Measurements from ENCODE around the gene CBFA2T2.
A peak's percentile ranks its signal among the peaks of the same experiment; 100 is the strongest.

CBFA2T2 gene

DNA sequence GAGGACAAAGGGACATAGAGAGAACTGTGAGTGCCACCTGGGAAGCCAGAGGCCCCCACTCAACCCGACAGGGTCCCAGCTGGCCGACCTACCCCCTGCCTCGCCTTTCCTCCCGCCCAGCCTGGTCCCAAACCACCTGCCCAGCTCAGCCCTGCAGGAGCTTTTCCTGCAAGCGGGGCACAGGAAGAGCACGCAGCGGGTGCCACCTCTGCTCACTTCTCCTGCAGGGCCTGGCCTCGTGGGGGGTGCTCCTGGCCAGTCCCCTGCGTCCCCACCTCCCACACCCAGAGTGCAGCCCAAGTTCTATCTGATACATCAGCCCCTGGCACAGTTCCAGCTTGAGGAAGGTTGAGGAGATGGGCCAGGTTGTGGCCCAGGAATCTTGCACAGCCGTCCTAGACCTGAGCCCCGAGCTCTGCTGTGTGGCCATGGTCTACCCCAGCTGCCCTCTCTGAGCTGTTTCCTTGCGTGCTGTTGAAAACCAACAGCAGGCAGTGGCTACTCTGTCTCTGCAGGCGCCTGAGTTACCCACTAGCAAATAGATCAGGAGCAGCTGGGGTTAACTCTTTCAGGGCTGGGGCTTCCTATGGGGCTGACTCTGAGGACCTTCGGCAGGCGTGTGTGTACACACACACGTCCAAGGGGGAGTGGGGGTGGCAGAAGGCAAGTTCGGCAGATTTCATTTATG is 182.7 kb downstream of the CBFA2T2 start:
- Histone ChIP-seq H2AK5ac (ENCODE audit: low read length) (peak overlapping the region; percentile 52), H3K9ac (ENCODE audit: low read length) (no peak overlapping the region), H4K8ac (ENCODE audit: low read depth, low read length) (no peak overlapping the region), H3K4me3 (ENCODE audit: low read depth, low read length) (no peak overlapping the region), H4K12ac (ENCODE audit: low read depth, low read length) (peak overlapping the region; percentile 12), H4K91ac (ENCODE audit: low read depth, low read length) (peak overlapping the region; percentile 77), H3K23ac (ENCODE audit: low read length) (no peak overlapping the region), H3K9me3 (ENCODE audit: insufficient read depth, low read depth, low read length) (peaks cover 4% of the 10 kb centered on the region), H3K79me1 (ENCODE audit: low read length) (peaks cover 17% of the 10 kb centered on the region), H2BK120ac (ENCODE audit: insufficient read depth, low read length, poor library complexity) (no peak overlapping the region), H3K27me3 (ENCODE audit: insufficient read depth, low read length) (no peaks in the 10 kb centered on the region), H2BK12ac (ENCODE audit: low read length) (peak overlapping the region; percentile 20), H2AFZ (ENCODE audit: insufficient read depth, low read length, poor library complexity) (no peak overlapping the region), H3K27ac (ENCODE audit: low read depth, low read length) (no peak overlapping the region), H3K4me2 (ENCODE audit: low read length) (peak overlapping the region; percentile 94), H3K18ac (ENCODE audit: low read length) (peak overlapping the region; percentile 2), H2BK5ac (ENCODE audit: low read depth, low read length, poor library complexity) (no peak overlapping the region), H3K4me1 (ENCODE audit: control insufficient read depth in 1 of 2, insufficient read depth in 2 of 2, low read length in 2 of 2) (peaks cover 19 to 22% of the 10 kb centered on the region in 2 experiments), H3K79me2 (ENCODE audit: control insufficient read depth, insufficient read depth, low read length, poor library complexity) (peaks cover 10% of the 10 kb centered on the region), H3K4ac (ENCODE audit: low read depth, low read length) (no peak overlapping the region), H3K14ac (ENCODE audit: low read length) (peak overlapping the region; percentile 93), H3K36me3 (ENCODE audit: control insufficient read depth in 1 of 2, insufficient read depth in 2 of 2, low read length in 2 of 2) (peaks cover 49 to 50% of the 10 kb centered on the region in 2 experiments)
- no peak for DNase-seq
- WGBS (ENCODE audit: extremely low coverage, insufficient coverage, insufficient read length): no CpG with 5 or more reads among the region's 17 CpGs

DNA sequence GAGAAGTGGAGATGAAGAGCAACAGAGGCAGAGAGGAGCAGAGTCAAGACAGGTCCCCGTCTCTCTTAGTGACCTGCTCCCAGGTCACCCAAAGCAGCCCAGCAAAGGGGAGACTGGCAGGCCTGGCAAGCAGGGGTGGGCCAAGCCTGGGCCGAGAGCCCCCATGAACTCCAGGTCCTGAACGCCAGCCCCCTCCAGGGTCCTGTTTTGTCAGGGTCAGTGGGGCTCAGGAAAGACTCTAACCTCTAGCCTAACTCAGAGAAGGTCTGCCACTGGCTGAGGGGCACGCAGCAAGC is 183.2 kb downstream of the CBFA2T2 start:
- H3K9ac ChIP-seq (ENCODE audit: low read length): no peak overlapping the region
- H3K9me3 ChIP-seq (ENCODE audit: insufficient read depth, low read depth, low read length): peaks cover 4% of the 10 kb centered on the region
- peak overlapping the region; percentile 69 for H2BK12ac ChIP-seq (ENCODE audit: low read length)
- H3K14ac ChIP-seq (ENCODE audit: low read length): peak overlapping the region; percentile 93
- peaks cover 17% of the 10 kb centered on the region for H3K79me1 ChIP-seq (ENCODE audit: low read length)
- peak overlapping the region; percentile 45 for H4K12ac ChIP-seq (ENCODE audit: low read depth, low read length)
- H2BK5ac ChIP-seq (ENCODE audit: low read depth, low read length, poor library complexity): no peak overlapping the region
- no peak for DNase-seq
- no peaks in the 10 kb centered on the region for H3K27me3 ChIP-seq (ENCODE audit: insufficient read depth, low read length)
- peaks cover 47 to 48% of the 10 kb centered on the region in 2 experiments for H3K36me3 ChIP-seq (ENCODE audit: control insufficient read depth in 1 of 2, insufficient read depth in 2 of 2, low read length in 2 of 2)
- H2AK5ac ChIP-seq (ENCODE audit: low read length): peak overlapping the region; percentile 83
- H4K91ac ChIP-seq (ENCODE audit: low read depth, low read length): peak overlapping the region; percentile 77
- H3K23ac ChIP-seq (ENCODE audit: low read length): no peak overlapping the region
- peak overlapping the region; percentile 93 for H3K18ac ChIP-seq (ENCODE audit: low read length)
- peak overlapping the region; percentile 50 for H3K4ac ChIP-seq (ENCODE audit: low read depth, low read length)
- H2AFZ ChIP-seq (ENCODE audit: insufficient read depth, low read length, poor library complexity): no peak overlapping the region
- peaks cover 19 to 22% of the 10 kb centered on the region in 2 experiments for H3K4me1 ChIP-seq (ENCODE audit: control insufficient read depth in 1 of 2, insufficient read depth in 2 of 2, low read length in 2 of 2)
- H4K8ac ChIP-seq (ENCODE audit: low read depth, low read length): peak overlapping the region; percentile 3
- WGBS (ENCODE audit: extremely low coverage, insufficient coverage, insufficient read length): no CpG with 5 or more reads among the region's 4 CpGs
- peak overlapping the region; percentile 71 for H3K4me3 ChIP-seq (ENCODE audit: low read depth, low read length)
- H2BK120ac ChIP-seq (ENCODE audit: insufficient read depth, low read length, poor library complexity): peak overlapping the region; percentile 21
- H3K4me2 ChIP-seq (ENCODE audit: low read length): peak overlapping the region; percentile 94
- H3K27ac ChIP-seq (ENCODE audit: low read depth, low read length): no peak overlapping the region
- peaks cover 10% of the 10 kb centered on the region for H3K79me2 ChIP-seq (ENCODE audit: control insufficient read depth, insufficient read depth, low read length, poor library complexity)

DNA sequence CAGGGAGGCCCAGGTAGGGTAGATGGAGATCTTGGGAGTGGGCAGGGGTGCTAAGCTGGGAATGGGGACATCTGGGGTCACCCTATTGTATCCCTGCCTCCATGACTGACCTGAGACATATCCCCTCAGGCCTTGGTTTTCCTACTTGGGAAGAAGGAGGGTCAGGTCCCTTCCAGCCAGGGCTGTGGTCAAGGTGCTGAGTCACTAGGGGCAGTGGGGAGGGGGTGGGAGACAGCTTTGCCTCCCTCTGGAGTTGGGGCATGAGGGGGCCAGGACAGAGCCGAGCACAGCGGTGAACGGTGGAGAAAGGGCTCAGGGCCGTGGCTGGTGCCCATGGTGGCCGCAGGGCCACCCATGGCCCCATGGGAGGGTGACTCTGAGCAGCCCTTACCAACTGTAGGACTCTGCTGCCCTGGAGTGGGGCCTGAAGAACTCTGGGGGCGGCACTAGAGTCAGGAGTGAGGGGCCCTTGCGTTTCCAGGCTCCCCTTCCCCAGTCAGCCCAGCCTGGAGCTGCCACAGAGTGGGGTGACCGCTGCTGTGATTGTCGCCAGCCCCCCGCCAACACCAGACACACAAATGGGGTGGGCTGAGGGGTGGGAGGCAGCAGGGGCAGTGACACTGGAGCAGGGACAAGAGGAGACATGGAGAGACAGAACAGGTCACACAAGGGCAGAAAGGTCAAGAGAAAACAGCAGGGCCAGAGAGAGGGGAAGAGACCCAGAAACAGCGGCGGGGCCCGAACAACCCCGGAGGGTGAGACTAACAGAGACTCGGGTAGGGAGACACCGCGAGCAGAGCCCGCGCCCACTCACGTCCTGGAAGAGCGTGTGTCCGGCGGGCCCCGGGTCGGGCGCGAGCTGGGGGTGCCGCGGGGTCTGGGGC is 183.8 kb downstream of the CBFA2T2 start:
- H3K4me2 ChIP-seq (ENCODE audit: low read length): peak overlapping the region; percentile 94
- peaks cover 4% of the 10 kb centered on the region for H3K9me3 ChIP-seq (ENCODE audit: insufficient read depth, low read depth, low read length)
- H4K8ac ChIP-seq (ENCODE audit: low read depth, low read length): peak overlapping the region; percentile 8
- peaks cover 17% of the 10 kb centered on the region for H3K79me1 ChIP-seq (ENCODE audit: low read length)
- peak overlapping the region; percentile 93 for H3K14ac ChIP-seq (ENCODE audit: low read length)
- peak overlapping the region; percentile 93 for H3K18ac ChIP-seq (ENCODE audit: low read length)
- H3K27me3 ChIP-seq (ENCODE audit: insufficient read depth, low read length): no peaks in the 10 kb centered on the region
- H3K23ac ChIP-seq (ENCODE audit: low read length): no peak overlapping the region
- H3K4ac ChIP-seq (ENCODE audit: low read depth, low read length): peak overlapping the region; percentile 50
- peaks cover 46% of the 10 kb centered on the region in 2 experiments for H3K36me3 ChIP-seq (ENCODE audit: control insufficient read depth in 1 of 2, insufficient read depth in 2 of 2, low read length in 2 of 2)
- peak overlapping the region; percentile 45 for H4K12ac ChIP-seq (ENCODE audit: low read depth, low read length)
- peaks cover 10% of the 10 kb centered on the region for H3K79me2 ChIP-seq (ENCODE audit: control insufficient read depth, insufficient read depth, low read length, poor library complexity)
- H3K9ac ChIP-seq (ENCODE audit: low read length): peak overlapping the region; percentile 64
- no CpG with 5 or more reads among the region's 29 CpGs for WGBS (ENCODE audit: extremely low coverage, insufficient coverage, insufficient read length)
- H3K4me3 ChIP-seq (ENCODE audit: low read depth, low read length): peak overlapping the region; percentile 71
- H2BK5ac ChIP-seq (ENCODE audit: low read depth, low read length, poor library complexity): peak overlapping the region; percentile 61
- peak overlapping the region; percentile 61 for H2AFZ ChIP-seq (ENCODE audit: insufficient read depth, low read length, poor library complexity)
- peak overlapping the region; percentile 69 for H2BK12ac ChIP-seq (ENCODE audit: low read length)
- peak overlapping the region; percentile 33 for H3K27ac ChIP-seq (ENCODE audit: low read depth, low read length)
- peak overlapping the region; percentile 75 for H2BK120ac ChIP-seq (ENCODE audit: insufficient read depth, low read length, poor library complexity)
- no peak for DNase-seq
- H3K4me1 ChIP-seq (ENCODE audit: control insufficient read depth in 1 of 2, insufficient read depth in 2 of 2, low read length in 2 of 2): peaks cover 19 to 22% of the 10 kb centered on the region in 2 experiments
- peak overlapping the region; percentile 83 for H2AK5ac ChIP-seq (ENCODE audit: low read length)
- H4K91ac ChIP-seq (ENCODE audit: low read depth, low read length): peak overlapping the region; percentile 77

DNA sequence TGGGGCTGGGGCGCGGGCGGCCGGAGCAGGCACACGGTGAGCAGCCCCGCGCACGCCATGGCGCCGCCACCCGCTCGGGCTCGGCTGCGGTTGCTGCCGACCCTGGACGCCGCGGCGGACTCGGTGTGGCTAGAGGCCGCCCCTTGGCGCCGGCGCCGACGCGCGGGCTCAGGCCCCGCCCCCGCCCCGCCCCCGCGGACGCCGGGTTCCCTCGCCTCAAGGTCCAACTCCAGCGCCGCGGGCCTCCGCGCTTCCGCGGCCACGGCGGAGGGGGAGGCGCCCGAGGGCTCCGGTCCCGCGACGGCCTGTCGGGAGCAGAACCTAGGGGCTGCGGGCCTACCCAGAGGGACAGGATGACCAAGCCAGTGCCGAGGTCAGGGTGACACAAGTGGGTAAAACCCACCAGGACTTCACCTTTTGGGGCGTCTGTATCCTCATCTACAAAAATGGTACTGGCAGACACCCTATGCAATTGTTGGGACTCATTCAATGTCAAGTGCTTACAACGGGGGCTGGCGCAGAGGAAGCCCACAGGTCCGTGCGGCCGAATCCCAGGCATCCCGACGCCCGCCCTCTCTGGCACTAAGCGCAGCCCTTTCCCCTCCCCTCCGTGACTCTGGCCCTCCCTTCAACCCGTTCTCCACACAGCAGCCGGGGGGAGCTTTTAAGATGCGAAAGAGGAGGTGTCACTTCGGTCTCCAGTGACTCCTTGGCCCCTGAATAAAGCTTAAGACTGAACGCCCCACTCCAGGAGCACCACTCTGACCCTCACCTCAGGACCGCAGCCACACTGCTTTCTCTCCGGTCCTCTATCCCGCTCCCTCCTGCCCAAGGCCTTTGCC is 184.6 kb downstream of the CBFA2T2 start, which contains the start of gene NECAB3:
Gene NECAB3 (minus strand): TSS at position 135 of the 842 bp plus-strand sequence. CDS start 76 bp downstream, at position 59.
- Histone ChIP-seq H3K79me1 (ENCODE audit: low read length) (peaks cover 17% of the 10 kb centered on the region), H4K91ac (ENCODE audit: low read depth, low read length) (peak within 1 kb of the TSS; percentile 77), H3K4me2 (ENCODE audit: low read length) (peak within 1 kb of the TSS; percentile 94), H4K8ac (ENCODE audit: low read depth, low read length) (peak within 1 kb of the TSS; percentile 83), H3K4me1 (ENCODE audit: control insufficient read depth in 1 of 2, insufficient read depth in 2 of 2, low read length in 2 of 2) (peaks cover 19 to 22% of the 10 kb centered on the region in 2 experiments), H3K9ac (ENCODE audit: low read length) (peak within 1 kb of the TSS; percentile 64), H2AK5ac (ENCODE audit: low read length) (peak within 1 kb of the TSS; percentile 83), H3K4me3 (ENCODE audit: low read depth, low read length) (peak within 1 kb of the TSS; percentile 71), H2AFZ (ENCODE audit: insufficient read depth, low read length, poor library complexity) (peak within 1 kb of the TSS; percentile 61), H3K27me3 (ENCODE audit: insufficient read depth, low read length) (no peaks in the 10 kb centered on the region), H3K4ac (ENCODE audit: low read depth, low read length) (peak within 1 kb of the TSS; percentile 50), H3K27ac (ENCODE audit: low read depth, low read length) (peak within 1 kb of the TSS; percentile 39), H2BK12ac (ENCODE audit: low read length) (peak within 1 kb of the TSS; percentile 69), H3K14ac (ENCODE audit: low read length) (peak within 1 kb of the TSS; percentile 93), H4K12ac (ENCODE audit: low read depth, low read length) (peak within 1 kb of the TSS; percentile 52), H2BK5ac (ENCODE audit: low read depth, low read length, poor library complexity) (peak within 1 kb of the TSS; percentile 61), H3K79me2 (ENCODE audit: control insufficient read depth, insufficient read depth, low read length, poor library complexity) (peaks cover 10% of the 10 kb centered on the region), H3K36me3 (ENCODE audit: control insufficient read depth in 1 of 2, insufficient read depth in 2 of 2, low read length in 2 of 2) (peaks cover 41 to 43% of the 10 kb centered on the region in 2 experiments), H3K23ac (ENCODE audit: low read length) (no peak within 1 kb of the TSS), H2BK120ac (ENCODE audit: insufficient read depth, low read length, poor library complexity) (peak within 1 kb of the TSS; percentile 75), H3K18ac (ENCODE audit: low read length) (peak within 1 kb of the TSS; percentile 93), H3K9me3 (ENCODE audit: insufficient read depth, low read depth, low read length) (peaks cover 4% of the 10 kb centered on the region)
- WGBS (ENCODE audit: extremely low coverage, insufficient coverage, insufficient read length): no CpG with 5 or more reads among the region's 73 CpGs
- peak; percentile 33 to 82 for DNase-seq

Data from trophoblast cell (in vitro differentiated cells and primary cell).